HG02571 (cell line): ENCODE results near the gene RRAGD.

ENCODE experiments used
- ATAC-seq: cut with Tn5 transposase; IDR thresholded peaks from one replicate; pipeline ENCODE4 v1.9.1; 2021; ENCODE audit warnings: mild to moderate bottlenecking, moderate library complexity; ENCODE audit not compliant: unreplicated experiment

Gene RRAGD

GRCh38 chr6:89350281-89350966 is 61.6 kb downstream of the RRAGD start:
- peak; percentile 22 for ATAC-seq

- ATAC-seq, result no peak
Measured at GRCh38 chr6:89348372-89348771, 63.7 kb downstream of the RRAGD start.

DNA sequence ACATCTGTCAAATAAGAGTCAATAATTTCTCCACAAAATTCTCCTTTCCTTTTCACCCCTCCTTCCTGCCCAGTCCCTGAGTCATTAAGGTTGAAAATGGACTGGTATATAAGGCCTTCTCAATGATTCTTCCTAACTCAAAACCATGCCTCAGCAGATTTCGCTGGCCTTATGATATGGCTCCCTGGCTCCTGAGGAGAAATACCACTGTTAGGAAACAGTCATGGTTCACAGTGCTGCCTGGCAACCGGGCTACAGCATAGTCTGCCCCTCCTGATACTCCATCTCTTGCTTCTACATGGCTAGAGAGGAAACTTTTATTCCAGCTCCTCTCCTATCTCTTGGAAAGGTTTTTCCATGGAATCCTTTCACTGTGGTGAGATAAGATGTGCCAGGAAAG is 64.2 kb downstream of the RRAGD start:
- ATAC-seq, result no peak

GRCh38 chr6:89346433-89346832 is 65.6 kb downstream of the RRAGD start:
- ATAC-seq, result no peak

GRCh38 chr6:89339565-89339964 is 72.5 kb downstream of the RRAGD start:
- ATAC-seq, result no peak

DNA sequence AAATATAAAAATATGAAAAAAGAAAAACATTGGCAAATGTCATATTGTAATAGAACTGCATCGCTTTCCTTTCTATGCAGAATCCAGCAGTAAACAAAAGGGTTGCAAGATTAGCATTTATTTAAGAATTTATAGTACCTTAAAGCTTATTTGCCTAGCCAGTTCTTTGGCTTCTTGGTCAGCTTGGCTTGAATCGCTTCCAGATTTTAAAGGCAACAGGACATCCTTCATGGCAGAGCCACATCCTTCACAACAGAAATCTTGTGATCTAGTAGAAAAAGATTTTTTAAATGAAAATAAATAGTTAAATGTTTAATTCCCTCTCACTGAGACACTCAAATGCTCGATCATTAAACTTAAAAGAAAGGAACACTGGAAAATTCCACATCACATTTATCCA is 76.9 kb downstream of the RRAGD start:
- ATAC-seq, result no peak

DNA sequence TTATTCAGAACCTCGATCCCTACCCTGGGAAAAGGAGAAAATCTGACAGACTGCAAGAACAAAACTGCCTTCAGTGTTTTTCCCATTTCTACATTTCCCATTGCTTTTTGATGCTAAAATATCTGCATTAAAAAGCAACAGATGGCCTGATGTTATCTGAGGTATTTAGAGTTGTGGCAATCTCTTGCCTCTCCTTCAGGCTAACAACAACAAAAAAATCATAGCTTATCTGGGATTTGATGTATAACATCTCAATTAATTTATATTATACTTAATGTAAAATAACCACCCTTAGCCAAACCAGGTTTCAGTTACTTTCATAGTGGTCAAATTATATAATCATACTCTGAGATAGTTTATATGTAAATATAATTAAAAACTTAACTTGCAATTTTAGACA is 81.2 kb downstream of the RRAGD start:
- ATAC-seq, result no peak

DNA sequence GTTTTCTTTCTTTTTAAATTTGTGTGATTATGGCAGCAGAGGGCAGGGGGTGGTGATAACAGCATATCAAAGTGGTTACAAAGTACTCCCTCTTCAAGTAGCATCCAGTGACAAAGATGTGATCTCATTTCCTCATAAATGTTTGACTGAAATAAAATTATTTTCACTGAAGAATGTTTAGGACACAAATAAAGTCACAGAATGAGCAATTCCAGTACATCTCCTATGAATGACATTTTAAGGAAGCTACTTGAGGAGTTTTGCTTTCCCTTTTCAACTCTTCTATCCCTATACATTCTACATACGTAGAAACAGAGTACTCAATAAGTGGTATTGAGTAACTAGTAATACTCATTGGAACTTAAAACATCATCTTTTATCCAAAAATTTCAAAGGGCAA is 83.1 kb downstream of the RRAGD start:
- ATAC-seq, result no peak

DNA sequence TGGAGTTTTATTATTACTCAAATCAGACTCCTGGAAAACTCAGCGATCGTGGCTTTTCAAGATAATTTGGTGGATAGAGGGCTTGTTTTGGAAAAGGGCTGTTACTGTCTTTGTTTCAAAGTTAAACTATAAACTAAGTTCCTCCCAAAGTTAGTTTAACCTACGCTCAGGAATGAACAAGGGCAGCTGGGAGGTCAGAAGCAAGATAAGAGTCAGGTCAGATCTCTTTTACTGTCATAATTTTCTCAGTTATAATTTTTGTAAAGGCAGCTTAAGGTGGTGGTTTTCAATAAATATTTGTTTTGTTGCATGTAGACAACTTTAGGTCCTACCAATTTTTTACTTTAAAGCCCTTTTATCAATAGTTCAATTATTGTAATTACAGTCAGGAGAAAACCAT is 87.8 kb downstream of the RRAGD start:
- no peak for ATAC-seq

DNA sequence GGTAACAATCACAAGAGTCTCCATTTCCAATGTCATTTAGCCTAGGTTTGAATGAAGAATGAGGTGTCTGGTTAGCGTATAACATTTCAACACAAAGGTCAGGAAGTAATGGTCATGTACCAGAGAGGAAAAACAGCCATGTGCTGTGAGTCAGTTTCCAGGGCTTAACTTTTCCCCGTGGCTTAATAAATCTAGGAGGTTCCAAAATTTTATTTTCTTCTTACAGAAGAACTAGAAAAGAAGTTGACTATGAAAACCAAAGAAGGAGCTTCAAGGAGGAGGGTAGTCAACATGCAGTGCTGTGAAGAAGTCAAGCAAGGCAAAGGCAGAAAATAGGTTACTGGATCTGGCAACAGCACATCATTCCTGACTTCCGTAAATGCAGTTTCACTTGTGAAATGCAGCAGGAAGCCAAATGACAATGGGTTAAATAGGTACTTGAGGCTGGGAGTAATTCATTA is 88.5 kb downstream of the RRAGD start:
- ATAC-seq, result no peak

- no peak for ATAC-seq
Measured at GRCh38 chr6:89321131-89321970, 90.7 kb downstream of the RRAGD start.

- no peak for ATAC-seq
Measured at GRCh38 chr6:89320012-89320559, 92.0 kb downstream of the RRAGD start.

- no peak for ATAC-seq
Measured at GRCh38 chr6:89317067-89317466, 95.0 kb downstream of the RRAGD start.

- no peak for ATAC-seq
Measured at GRCh38 chr6:89315249-89315885, 96.7 kb downstream of the RRAGD start, which contains the start of gene GABRR2. TSS of gene GABRR2 (minus strand) at chr6:89315299. CDS start at chr6:89315165, 134 bp downstream.

- no peak for ATAC-seq
Measured at GRCh38 chr6:89314692-89315091, 97.4 kb downstream of the RRAGD start.
